Activated CD8-positive, alpha-beta memory T cell treated with anti-CD3 and anti-CD28 coated beads, Interleukin-2, amount 50 U/mL, for 48 hours (primary cell): Measurements from ENCODE around the gene ETF1.

Source experiments
- DNase-seq: peaks from one replicate; pipeline ENCODE4 v3.0.0-alpha.2; 2020

ETF1 gene

GRCh38 chr5:138460032-138460693, 82.9 kb downstream of the ETF1 start:
- no peak for DNase-seq

- peak; percentile 89 for DNase-seq
Observed at GRCh38 chr5:138459311-138459933, 83.6 kb downstream of the ETF1 start.

DNA sequence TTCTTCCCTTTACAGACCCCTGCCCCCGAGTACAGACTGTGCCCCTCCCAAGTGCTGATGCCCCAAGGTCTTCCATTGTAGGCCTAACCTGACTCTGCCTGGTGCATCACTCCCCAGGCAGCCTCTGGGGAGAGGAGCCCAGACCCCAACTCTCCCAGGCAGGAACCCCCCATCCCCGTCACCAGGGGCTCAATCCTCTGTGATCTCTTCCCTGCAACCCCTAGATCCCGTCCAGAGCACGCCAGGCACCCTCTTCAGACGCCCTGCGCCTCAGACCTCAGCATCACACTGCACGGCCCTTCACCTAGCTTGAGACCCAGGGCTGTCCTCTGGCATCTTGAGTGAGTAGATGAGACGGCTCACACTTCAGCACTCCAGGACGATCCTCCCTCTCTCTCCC, 84.2 kb downstream of the ETF1 start:
- no peak for DNase-seq

GRCh38 chr5:138458384-138458783, 84.7 kb downstream of the ETF1 start:
- DNase-seq: no peak

GRCh38 chr5:138457531-138458275, 85.3 kb downstream of the ETF1 start:
- no peak for DNase-seq
